ENCODE measurements around the gene EPB41L1.

DNA sequence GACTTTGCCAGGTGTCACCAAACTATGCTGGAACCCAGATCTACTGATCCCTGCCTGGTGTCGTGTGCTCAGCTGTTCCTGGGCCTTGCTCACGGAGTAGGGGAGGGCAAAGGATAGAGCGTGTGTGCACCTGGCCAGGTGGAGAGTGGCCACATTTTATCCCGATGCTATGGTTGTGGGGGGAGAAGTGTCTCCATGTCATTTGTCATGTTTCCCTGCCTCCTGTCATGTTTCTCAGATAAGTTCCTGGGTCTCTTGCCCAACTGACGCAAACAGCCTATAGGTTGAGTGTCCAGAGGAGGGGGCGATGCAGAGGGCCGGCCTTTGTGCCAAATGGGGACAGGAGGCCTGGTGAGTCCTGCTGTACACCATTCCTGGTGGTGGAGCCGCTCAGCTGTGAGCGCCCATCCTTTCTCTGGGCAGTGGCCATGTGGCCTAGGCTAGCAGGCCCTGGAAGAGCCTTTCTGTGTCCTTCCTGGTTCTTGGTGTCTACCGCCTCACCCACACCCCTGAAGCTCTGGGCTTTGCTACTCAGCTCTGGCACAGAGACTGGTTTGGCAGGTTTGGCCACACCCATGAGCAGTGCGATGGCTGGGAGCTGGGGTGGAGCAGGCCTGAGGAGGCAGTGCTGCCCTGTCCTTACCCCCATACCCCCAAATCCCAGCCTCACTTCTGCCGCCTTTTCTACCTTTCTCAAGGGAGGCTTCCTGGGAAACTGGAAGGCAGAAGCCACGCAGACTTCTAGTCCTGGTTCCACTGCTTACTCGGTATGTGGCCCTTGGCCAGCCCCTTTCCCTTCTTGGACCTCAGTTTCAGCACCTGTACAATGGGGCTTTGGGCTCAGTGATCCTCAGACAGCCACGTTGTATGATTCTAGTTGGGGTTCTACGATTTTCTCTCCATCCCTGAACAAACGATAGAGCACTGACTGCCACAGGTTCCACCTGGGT is 32.3 kb upstream of the EPB41L1 start:
- no peak for TF ChIP-seq CTCF (IDR thresholded peaks at IDR 0.05)
- no peak for TF ChIP-seq ZFX (IDR thresholded peaks at IDR 0.05; ENCODE audit: borderline replicate concordance)
